ENCODE results near the gene SORCS2.

- TF ChIP-seq CTCF (IDR thresholded peaks at IDR 0.05) (no peak), POLR2A (IDR thresholded peaks at IDR 0.05) (no peak)
These were observed 208.4 kb downstream of the SORCS2 start for GRCh38 chr4:7400671-7401298.

Data from breast epithelium (tissue), 3 donors.